ENCODE measurements around the gene INMT. TPM values are rescaled to one million over a fixed set of nuclear protein-coding genes. Genes with fewer than 3 reads are reported as not detected.
A peak's percentile ranks its signal among the peaks of the same experiment; 100 is the strongest.

The INMT gene
- polyA plus RNA-seq, 2 of the 4 experiments (the other 2 are of a cell fraction) = not detected

DNA sequence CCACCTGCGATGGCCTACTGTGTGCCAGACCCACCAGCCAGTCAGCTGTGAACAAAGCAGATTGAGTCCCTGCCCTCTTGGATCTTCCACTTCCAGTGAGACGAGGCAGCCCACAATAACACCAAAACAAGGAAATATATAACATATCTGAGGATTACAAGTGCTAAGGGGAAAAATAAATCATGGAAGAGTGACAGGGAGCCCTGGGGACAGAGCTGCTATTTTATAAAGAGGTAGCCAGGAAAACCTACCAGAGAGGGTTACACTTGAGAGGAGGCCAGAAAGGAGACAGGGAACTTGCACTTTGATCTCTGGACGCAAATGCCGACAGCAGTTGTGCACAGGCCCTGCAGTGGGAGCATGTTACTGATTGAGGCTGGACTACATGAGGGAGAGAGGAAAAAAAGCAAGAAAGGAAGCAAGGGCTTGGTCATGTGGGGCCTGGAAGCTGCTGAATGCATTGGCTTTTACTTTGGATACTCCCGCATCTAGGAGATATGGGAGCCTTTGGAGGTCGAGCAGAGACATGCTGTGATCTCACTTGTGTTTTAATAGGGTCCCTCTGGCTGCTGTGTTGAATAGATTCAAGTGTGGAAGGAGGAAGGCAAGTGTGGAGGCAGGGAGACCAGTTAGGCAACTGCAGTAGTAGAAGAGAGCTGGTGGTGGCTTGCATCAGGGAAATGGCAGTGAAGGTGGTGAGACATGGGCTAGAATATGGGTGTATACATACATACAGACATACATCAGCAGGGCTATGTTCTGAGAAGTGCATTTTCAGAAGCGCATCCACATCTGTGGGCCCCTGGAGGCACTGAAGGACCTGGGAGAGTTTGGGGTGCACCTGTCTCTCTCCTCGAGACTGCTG lies 45.5 kb downstream of the INMT start:
- peaks cover 24% of the 10 kb centered on the region for H3K4me1 ChIP-seq
- ATAC-seq = no peak
- no peak for DNase-seq (ENCODE audit: low read depth in 1 of 2, low spot score in 1 of 2)
- ChIA-PET CTCF (interaction anchor here (0.9 to 3.0 kb wide), 6 partner anchors 16 to 325 kb away, joined by 3 to 13 read pairs (median 4); no protein-coding TSS in a partner anchor), POLR2A (no interaction called here)
- no peak for FAIRE-seq
- H3K27ac ChIP-seq = no peak overlapping the region
- TF ChIP-seq TP53 (CRISPR knock-in tag; IDR thresholded peaks at IDR 0.05) = no peak
- no peak for TF ChIP-seq HOXB13 (CRISPR knock-in tag; IDR thresholded peaks at IDR 0.05; ENCODE audit: low read depth)
- TF ChIP-seq ZC3H11A (IDR thresholded peaks at IDR 0.05) = no peak
- TF ChIP-seq POLR2AphosphoS2 (conservative IDR thresholded peaks at IDR 0.05; ENCODE audit: low read length) = no peak
- TF ChIP-seq RNF2 (IDR thresholded peaks at IDR 0.05; ENCODE audit: borderline replicate concordance, low read depth) = no peak
- no peak for TF ChIP-seq RFX5 (IDR thresholded peaks at IDR 0.05)
- TF ChIP-seq, protein P1, sequence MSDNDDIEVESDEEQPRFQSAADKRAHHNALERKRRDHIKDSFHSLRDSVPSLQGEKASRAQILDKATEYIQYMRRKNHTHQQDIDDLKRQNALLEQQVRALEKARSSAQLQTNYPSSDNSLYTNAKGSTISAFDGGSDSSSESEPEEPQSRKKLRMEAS (IDR thresholded peaks at IDR 0.05) = no peak
- TF ChIP-seq, protein P2, sequence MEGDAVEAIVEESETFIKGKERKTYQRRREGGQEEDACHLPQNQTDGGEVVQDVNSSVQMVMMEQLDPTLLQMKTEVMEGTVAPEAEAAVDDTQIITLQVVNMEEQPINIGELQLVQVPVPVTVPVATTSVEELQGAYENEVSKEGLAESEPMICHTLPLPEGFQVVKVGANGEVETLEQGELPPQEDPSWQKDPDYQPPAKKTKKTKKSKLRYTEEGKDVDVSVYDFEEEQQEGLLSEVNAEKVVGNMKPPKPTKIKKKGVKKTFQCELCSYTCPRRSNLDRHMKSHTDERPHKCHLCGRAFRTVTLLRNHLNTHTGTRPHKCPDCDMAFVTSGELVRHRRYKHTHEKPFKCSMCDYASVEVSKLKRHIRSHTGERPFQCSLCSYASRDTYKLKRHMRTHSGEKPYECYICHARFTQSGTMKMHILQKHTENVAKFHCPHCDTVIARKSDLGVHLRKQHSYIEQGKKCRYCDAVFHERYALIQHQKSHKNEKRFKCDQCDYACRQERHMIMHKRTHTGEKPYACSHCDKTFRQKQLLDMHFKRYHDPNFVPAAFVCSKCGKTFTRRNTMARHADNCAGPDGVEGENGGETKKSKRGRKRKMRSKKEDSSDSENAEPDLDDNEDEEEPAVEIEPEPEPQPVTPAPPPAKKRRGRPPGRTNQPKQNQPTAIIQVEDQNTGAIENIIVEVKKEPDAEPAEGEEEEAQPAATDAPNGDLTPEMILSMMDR (IDR thresholded peaks at IDR 0.05) = no peak
- TF ChIP-seq, protein P3, sequence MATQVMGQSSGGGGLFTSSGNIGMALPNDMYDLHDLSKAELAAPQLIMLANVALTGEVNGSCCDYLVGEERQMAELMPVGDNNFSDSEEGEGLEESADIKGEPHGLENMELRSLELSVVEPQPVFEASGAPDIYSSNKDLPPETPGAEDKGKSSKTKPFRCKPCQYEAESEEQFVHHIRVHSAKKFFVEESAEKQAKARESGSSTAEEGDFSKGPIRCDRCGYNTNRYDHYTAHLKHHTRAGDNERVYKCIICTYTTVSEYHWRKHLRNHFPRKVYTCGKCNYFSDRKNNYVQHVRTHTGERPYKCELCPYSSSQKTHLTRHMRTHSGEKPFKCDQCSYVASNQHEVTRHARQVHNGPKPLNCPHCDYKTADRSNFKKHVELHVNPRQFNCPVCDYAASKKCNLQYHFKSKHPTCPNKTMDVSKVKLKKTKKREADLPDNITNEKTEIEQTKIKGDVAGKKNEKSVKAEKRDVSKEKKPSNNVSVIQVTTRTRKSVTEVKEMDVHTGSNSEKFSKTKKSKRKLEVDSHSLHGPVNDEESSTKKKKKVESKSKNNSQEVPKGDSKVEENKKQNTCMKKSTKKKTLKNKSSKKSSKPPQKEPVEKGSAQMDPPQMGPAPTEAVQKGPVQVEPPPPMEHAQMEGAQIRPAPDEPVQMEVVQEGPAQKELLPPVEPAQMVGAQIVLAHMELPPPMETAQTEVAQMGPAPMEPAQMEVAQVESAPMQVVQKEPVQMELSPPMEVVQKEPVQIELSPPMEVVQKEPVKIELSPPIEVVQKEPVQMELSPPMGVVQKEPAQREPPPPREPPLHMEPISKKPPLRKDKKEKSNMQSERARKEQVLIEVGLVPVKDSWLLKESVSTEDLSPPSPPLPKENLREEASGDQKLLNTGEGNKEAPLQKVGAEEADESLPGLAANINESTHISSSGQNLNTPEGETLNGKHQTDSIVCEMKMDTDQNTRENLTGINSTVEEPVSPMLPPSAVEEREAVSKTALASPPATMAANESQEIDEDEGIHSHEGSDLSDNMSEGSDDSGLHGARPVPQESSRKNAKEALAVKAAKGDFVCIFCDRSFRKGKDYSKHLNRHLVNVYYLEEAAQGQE (IDR thresholded peaks at IDR 0.05) = no peak
- TF ChIP-seq NR3C1 (IDR thresholded peaks at IDR 0.05) = no peak
- no peak for TF ChIP-seq JUN (IDR thresholded peaks at IDR 0.05)
- TF ChIP-seq HDAC2 (IDR thresholded peaks at IDR 0.05) = no peak
- no peak for TF ChIP-seq HOXA7 (CRISPR knock-in tag; IDR thresholded peaks at IDR 0.05)
- no peak overlapping the region for H3K4me3 ChIP-seq
- H3K4me2 ChIP-seq = peak overlapping the region; percentile 13; the same call in 1 of the 3 replicates
- H3K9me3 ChIP-seq = no peaks in the 10 kb centered on the region
- WGBS (ENCODE audit: missing lambda C conversion rate) = 86% methylated on average over 8 of the region's 8 CpGs

DNA sequence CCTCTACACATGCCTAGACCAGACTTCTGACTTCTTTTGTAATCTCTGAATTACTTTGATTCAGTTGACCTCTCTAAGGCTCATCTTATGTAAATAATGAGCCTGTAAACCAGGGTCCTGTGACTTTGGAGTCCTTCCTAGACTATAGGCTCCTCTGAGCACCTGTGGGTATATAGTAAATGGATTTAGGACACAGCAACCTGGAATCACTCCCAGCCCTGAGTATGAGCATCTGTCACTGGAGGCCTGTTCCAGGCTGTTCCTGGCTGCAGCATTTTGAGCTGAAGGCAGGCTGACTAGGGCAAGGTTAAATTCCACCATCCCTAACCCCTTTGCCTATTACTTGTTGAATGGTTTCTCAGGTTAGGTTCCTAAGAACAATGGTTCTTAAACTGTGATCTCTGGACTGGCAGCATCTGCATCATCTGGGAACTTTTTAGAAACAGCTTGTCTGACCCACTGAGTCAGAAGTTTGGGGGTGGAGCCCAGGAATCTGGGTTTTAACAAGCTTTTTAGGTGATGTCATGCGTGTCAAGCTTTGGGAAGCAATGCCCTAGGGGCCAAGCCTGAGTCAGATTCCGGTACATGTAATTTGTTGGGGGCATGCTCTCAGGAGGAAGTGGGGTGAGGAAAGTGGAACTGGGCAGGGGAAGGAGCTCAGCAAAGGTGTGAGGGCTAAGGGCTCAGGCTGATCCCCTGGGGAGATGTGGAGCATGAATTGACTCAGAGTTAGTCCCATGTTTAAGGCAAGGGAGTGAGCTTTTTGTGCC lies 47.5 kb downstream of the INMT start:
- ChIA-PET POLR2A (no interaction called here), CTCF (interaction anchor here (0.6 to 2.2 kb wide), 15 partner anchors 8 to 535 kb away, joined by 3 to 28 read pairs (median 5); no protein-coding TSS in a partner anchor)
- no peak for FAIRE-seq
- Histone ChIP-seq H3K4me3 (no peak overlapping the region), H3K9me3 (no peaks in the 10 kb centered on the region), H3K27ac (no peak overlapping the region), H3K4me2 (no peak overlapping the region), H3K4me1 (peaks cover 24% of the 10 kb centered on the region)
- TF ChIP-seq FOSL2 (IDR thresholded peaks at IDR 0.05) (no peak), FOSL2 (CRISPR knock-in tag; IDR thresholded peaks at IDR 0.05) (no peak), EP300 (IDR thresholded peaks at IDR 0.05) (no peak), FOSB (CRISPR knock-in tag; IDR thresholded peaks at IDR 0.05) (no peak), BHLHE40 (IDR thresholded peaks at IDR 0.05; ENCODE audit: low read depth, low read length) (no peak), EHF (CRISPR knock-in tag; IDR thresholded peaks at IDR 0.05) (no peak)
- DNase-seq (ENCODE audit: low read depth in 1 of 2, low spot score in 1 of 2) = no peak
- WGBS (ENCODE audit: missing lambda C conversion rate) = 40% methylated on average over 2 of the region's 2 CpGs
- ATAC-seq = no peak
